HCT116 (cell line): ENCODE data around the gene RABEPK. TPM values are rescaled to one million over a fixed set of nuclear protein-coding genes. Genes with fewer than 3 reads are reported as not detected.

Source experiments
- ATAC-seq: fragments of 200-7000 bp; cut with Tn5 transposase; 2 replicates; pipeline ENCODE4 v1.9.1; 2020; ENCODE audit warnings: mild to moderate bottlenecking, moderate library complexity
- BruUV-seq: library from RNA; stranded (reverse); fragments of 400-500 nt; replicated peaks from 2 replicates; lab custom pipeline; 2021; lab: Mats Ljungman, UMichigan
- CTCF ChIA-PET: fragments of 300-600 bp; sonication (Branson Sonifier 250); formaldehyde crosslinking; loops from one replicate; lab custom pipeline; 2021; ENCODE audit warnings: antibody characterized with exemption; lab: Charles Lee
- POLR2A ChIA-PET: fragments of 300-600, 350-600 bp; sonication (Branson Sonifier 250); formaldehyde crosslinking; loops from one replicate; lab custom pipeline; 2021; ENCODE audit warnings: antibody characterized with exemption; lab: Charles Lee
- RAD21 ChIA-PET, 2 experiments: fragments of 300-600 bp; sonication (Branson Sonifier 250); formaldehyde crosslinking; loops; one replicate each; lab custom pipeline; 2023; ENCODE audit warnings: low total read pairs in 2 of 2; ENCODE audit not compliant: uncharacterized antibody in 2 of 2, unreplicated experiment in 2 of 2, low non-redundant PET in 1 of 2; lab: Charles Lee
- DNase-seq: peaks from one replicate; pipeline ENCODE4 v3.0.0-alpha.2; 2010; ENCODE audit warnings: low read depth, low spot score
- H2AFZ ChIP-seq: fragments of 200-600 bp; shearing (Covaris generic), sonication (generic); 2 replicates; pipeline ENCODE4 v1.6.1; 2017; ENCODE audit warnings: low read depth, mixed run types, mixed read lengths, antibody characterized with exemption, low read length; ENCODE audit not compliant: poor library complexity, severe bottlenecking
- H3K27ac ChIP-seq: 2 replicates; pipeline ENCODE4 v1.5.1; 2012; ENCODE audit warnings: low read depth, low read length
- H3K27me3 ChIP-seq: fragments of 200-600 bp; sonication (generic); 2 replicates; pipeline ENCODE4 v1.6.1; 2016; ENCODE audit warnings: mixed run types, low read length, mixed read lengths; ENCODE audit not compliant: insufficient read depth
- H3K36me3 ChIP-seq, 2 experiments: fragments of 200-500 bp in 1 of 2; fragments of 200-600 bp in 1 of 2; sonication (Bioruptor generic) in 1 of 2; sonication (generic) in 1 of 2; 2 replicates each; pipeline versions ENCODE4 v1.5.1 to v1.6.1; 2014 to 2016; ENCODE audit warnings: low read length in 2 of 2, inconsistent platforms in 1 of 2, mixed read lengths in 1 of 2, mixed run types in 1 of 2; ENCODE audit not compliant: insufficient read depth in 2 of 2, control insufficient read depth in 1 of 2
- H3K4me1 ChIP-seq, 2 experiments: fragments of 200-600 bp in 1 of 2; sonication (generic) in 1 of 2; 2 replicates each; pipeline versions ENCODE4 v1.5.1 to v1.6.1; 2012 to 2017; ENCODE audit warnings: low read length in 2 of 2, inconsistent platforms in 1 of 2, mild to moderate bottlenecking in 1 of 2, mixed read lengths in 1 of 2, mixed run types in 1 of 2, moderate library complexity in 1 of 2; ENCODE audit not compliant: insufficient read depth in 2 of 2, control insufficient read depth in 1 of 2
- H3K4me2 ChIP-seq: fragments of 200-600 bp; sonication (generic); 2 replicates; pipeline ENCODE4 v1.6.1; 2017; ENCODE audit warnings: mixed run types, low read length, mixed read lengths
- H3K4me3 ChIP-seq, 2 experiments: fragments of 200-600 bp in 1 of 2; sonication (generic) in 1 of 2; replicated peaks in 1 of 2; 2 replicates each; pipeline ENCODE4 v1.5.1; 2011 to 2016; ENCODE audit warnings: low read length in 2 of 2, control low read depth in 1 of 2, low read depth in 1 of 2, mild to moderate bottlenecking in 1 of 2, mixed read lengths in 1 of 2, mixed run types in 1 of 2
- H3K79me2 ChIP-seq: fragments of 200-600 bp; sonication (generic); 2 replicates; pipeline ENCODE4 v1.6.1; 2017; ENCODE audit warnings: mild to moderate bottlenecking, mixed run types, low read length, moderate library complexity, mixed read lengths; ENCODE audit not compliant: insufficient read depth
- H3K9ac ChIP-seq: fragments of 200-600 bp; sonication (generic); 2 replicates; pipeline ENCODE4 v1.6.1; 2016; ENCODE audit warnings: low read length, mixed read lengths
- H3K9me2 ChIP-seq: fragments of 200-600 bp; sonication (generic), shearing (Covaris generic); 2 replicates; pipeline ENCODE4 v1.6.1; 2017; ENCODE audit warnings: mixed run types, mild to moderate bottlenecking, moderate library complexity; ENCODE audit not compliant: insufficient read depth
- H3K9me3 ChIP-seq, 2 experiments: fragments of 200-500 bp in 1 of 2; fragments of 200-600 bp in 1 of 2; sonication (Bioruptor generic) in 1 of 2; sonication (generic) in 1 of 2; 2 replicates each; pipeline ENCODE4 v1.6.1; 2014 to 2017; ENCODE audit warnings: low read length in 2 of 2, mixed read lengths in 2 of 2, inconsistent platforms in 1 of 2, low read depth in 1 of 2, mild to moderate bottlenecking in 1 of 2, mixed run types in 1 of 2, moderate library complexity in 1 of 2; ENCODE audit not compliant: control insufficient read depth in 1 of 2, insufficient read depth in 1 of 2
- H4K20me1 ChIP-seq: fragments of 200-600 bp; sonication (generic), shearing (Covaris generic); 2 replicates; pipeline ENCODE4 v1.6.1; 2017; ENCODE audit warnings: mixed run types, mild to moderate bottlenecking, moderate library complexity; ENCODE audit not compliant: insufficient read depth
- EGR1 ChIP-seq: IDR thresholded peaks from 2 replicates; pipeline ENCODE4 v1.6.1; 2012; ENCODE audit warnings: low read depth
- FOSL1 ChIP-seq: IDR thresholded peaks from 2 replicates; pipeline ENCODE4 v1.6.1; 2012; ENCODE audit warnings: low read depth
- POLR2A ChIP-seq: IDR thresholded peaks from 2 replicates; pipeline ENCODE4 v1.7.0; 2011; ENCODE audit warnings: borderline replicate concordance; ENCODE audit not compliant: insufficient read depth, insufficient read length; ENCODE audit errors: extremely low read depth
- POLR2AphosphoS5 ChIP-seq: IDR thresholded peaks from 2 replicates; pipeline ENCODE4 v1.6.1; 2011; ENCODE audit warnings: mild to moderate bottlenecking, low read depth, low read length, moderate library complexity
- SIN3A ChIP-seq: IDR thresholded peaks from 2 replicates; pipeline ENCODE4 v1.6.1; 2012; ENCODE audit warnings: low read depth
- SP1 ChIP-seq: IDR thresholded peaks from 2 replicates; pipeline ENCODE4 v1.6.1; 2012; ENCODE audit warnings: low read depth
- ZFX ChIP-seq: fragments of 450-650 bp; IDR thresholded peaks from 2 replicates; pipeline ENCODE4 v1.6.1; 2017
- intact Hi-C: fragments of 100-400 bp; cut with micrococcal nuclease; formaldehyde crosslinking; loops from 2 replicates; pipeline ENCODE4 v1.10.0; 2022
- total RNA-seq: library from RNA; stranded (reverse); gene quantifications from one replicate; pipeline ENCODE4 v1.2.1, GENCODE V29; 2021; ENCODE audit not compliant: unreplicated experiment
- TF ChIP-seq, protein P1 (sequence below): IDR thresholded peaks from 2 replicates; pipeline ENCODE4 v1.6.1; 2012; ENCODE audit warnings: low read depth
- TF ChIP-seq, protein P2 (sequence below): IDR thresholded peaks from 2 replicates; pipeline ENCODE4 v1.6.1; 2012

The RABEPK gene
- total RNA-seq, 1 experiment from 2014 or later = 48.3 TPM

DNA sequence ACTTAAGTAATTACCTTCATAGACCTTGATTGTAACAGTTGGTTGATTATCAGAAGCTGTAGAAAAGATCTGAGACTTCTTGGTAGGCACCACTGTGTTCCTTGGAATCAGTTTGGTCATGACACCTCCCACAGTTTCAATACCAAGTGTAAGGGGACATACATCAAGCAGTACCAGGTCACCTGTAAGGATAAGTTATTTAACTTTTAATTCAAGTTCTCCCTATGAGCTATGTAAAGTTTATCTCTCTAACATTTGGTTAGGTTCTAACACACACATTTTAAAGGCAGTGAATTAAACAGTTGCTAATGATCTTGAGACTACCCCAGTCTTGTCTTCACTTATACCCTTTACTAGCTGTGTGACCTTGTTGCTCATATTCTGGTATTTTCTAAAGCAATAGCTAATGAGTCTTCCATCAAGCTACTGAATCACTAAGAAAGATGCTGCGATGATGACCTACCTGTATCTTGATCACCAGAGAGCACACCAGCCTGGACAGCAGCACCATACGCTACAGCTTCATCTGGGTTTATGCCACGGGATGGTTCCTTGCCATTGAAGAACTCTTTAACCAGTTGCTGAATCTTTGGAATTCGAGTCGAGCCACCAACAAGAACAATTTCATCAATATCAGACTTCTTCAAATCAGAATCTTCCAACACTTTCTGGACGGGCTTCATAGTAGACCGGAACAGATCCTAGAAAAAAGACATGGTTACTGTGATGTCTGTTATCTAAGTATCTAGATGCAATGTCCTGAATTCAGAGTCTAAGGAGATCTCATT, 38.0 kb downstream of the RABEPK start:
- no peak for ATAC-seq
- peaks cover 73% of the 10 kb centered on the region for H3K79me2 ChIP-seq

More for the DNA sequence above, 38.0 kb downstream of the RABEPK start:
- no peak overlapping the region for H3K4me2 ChIP-seq
- H3K36me3 ChIP-seq = peaks cover 48 to 54% of the 10 kb centered on the region in 2 experiments
- ChIA-PET POLR2A (no interaction called here), RAD21 (no interaction called here), CTCF (no interaction called here)
- no TSS peak for BruUV-seq
- no peak overlapping the region for H3K9ac ChIP-seq
- no peaks in the 10 kb centered on the region for H3K9me2 ChIP-seq
- H2AFZ ChIP-seq = no peak overlapping the region
- TF ChIP-seq EGR1 = no peak
- TF ChIP-seq, protein P1, sequence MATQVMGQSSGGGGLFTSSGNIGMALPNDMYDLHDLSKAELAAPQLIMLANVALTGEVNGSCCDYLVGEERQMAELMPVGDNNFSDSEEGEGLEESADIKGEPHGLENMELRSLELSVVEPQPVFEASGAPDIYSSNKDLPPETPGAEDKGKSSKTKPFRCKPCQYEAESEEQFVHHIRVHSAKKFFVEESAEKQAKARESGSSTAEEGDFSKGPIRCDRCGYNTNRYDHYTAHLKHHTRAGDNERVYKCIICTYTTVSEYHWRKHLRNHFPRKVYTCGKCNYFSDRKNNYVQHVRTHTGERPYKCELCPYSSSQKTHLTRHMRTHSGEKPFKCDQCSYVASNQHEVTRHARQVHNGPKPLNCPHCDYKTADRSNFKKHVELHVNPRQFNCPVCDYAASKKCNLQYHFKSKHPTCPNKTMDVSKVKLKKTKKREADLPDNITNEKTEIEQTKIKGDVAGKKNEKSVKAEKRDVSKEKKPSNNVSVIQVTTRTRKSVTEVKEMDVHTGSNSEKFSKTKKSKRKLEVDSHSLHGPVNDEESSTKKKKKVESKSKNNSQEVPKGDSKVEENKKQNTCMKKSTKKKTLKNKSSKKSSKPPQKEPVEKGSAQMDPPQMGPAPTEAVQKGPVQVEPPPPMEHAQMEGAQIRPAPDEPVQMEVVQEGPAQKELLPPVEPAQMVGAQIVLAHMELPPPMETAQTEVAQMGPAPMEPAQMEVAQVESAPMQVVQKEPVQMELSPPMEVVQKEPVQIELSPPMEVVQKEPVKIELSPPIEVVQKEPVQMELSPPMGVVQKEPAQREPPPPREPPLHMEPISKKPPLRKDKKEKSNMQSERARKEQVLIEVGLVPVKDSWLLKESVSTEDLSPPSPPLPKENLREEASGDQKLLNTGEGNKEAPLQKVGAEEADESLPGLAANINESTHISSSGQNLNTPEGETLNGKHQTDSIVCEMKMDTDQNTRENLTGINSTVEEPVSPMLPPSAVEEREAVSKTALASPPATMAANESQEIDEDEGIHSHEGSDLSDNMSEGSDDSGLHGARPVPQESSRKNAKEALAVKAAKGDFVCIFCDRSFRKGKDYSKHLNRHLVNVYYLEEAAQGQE = no peak
- TF ChIP-seq ZFX = no peak
- peak; percentile 14 for TF ChIP-seq POLR2AphosphoS5
- TF ChIP-seq SP1 = no peak
- no peak for TF ChIP-seq SIN3A
- TF ChIP-seq POLR2A = no peak
- no peak for TF ChIP-seq FOSL1
- TF ChIP-seq, protein P2, sequence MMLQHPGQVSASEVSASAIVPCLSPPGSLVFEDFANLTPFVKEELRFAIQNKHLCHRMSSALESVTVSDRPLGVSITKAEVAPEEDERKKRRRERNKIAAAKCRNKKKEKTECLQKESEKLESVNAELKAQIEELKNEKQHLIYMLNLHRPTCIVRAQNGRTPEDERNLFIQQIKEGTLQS = no peak
- intact Hi-C loops = no loop called here
- H4K20me1 ChIP-seq = peaks cover 44% of the 10 kb centered on the region
- no peak overlapping the region for H3K27ac ChIP-seq
- H3K27me3 ChIP-seq = no peaks in the 10 kb centered on the region
- H3K9me3 ChIP-seq = no peaks in the 10 kb centered on the region
- peaks cover 10 to 19% of the 10 kb centered on the region in 2 experiments; a peak in 3 of 4 replicates for H3K4me1 ChIP-seq
- no peak for DNase-seq
- no peak overlapping the region for H3K4me3 ChIP-seq
